GM12872 (cell line): ENCODE measurements around the gene TXK.

Experiments
- TF ChIP-seq, protein P1 (sequence below): IDR thresholded peaks from 3 replicates; pipeline ENCODE4 v1.5.1; 2011; ENCODE audit warnings: low read depth, mild to moderate bottlenecking, low read length, moderate library complexity; ENCODE audit not compliant: insufficient read depth

TXK gene

DNA sequence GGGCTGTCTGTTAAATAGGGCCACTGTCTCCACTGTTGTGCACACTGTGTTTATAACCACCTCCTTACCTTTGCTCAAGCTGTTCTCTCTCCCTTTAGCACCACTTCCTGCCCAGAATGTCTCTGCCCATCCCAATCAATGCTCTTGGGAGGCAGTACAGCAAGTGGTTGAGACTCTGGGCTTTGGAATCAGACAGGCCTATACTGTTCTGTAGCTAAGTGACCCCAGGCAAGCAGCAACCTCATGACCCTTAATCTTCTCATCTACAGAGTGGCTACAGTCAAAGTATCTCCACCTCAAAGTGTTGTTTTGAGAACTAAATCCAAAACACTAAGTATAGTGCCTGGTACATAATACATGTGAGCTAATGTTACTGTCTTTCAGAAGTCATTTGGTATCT, 3.8 kb upstream of the TXK start:
- TF ChIP-seq, protein P1, sequence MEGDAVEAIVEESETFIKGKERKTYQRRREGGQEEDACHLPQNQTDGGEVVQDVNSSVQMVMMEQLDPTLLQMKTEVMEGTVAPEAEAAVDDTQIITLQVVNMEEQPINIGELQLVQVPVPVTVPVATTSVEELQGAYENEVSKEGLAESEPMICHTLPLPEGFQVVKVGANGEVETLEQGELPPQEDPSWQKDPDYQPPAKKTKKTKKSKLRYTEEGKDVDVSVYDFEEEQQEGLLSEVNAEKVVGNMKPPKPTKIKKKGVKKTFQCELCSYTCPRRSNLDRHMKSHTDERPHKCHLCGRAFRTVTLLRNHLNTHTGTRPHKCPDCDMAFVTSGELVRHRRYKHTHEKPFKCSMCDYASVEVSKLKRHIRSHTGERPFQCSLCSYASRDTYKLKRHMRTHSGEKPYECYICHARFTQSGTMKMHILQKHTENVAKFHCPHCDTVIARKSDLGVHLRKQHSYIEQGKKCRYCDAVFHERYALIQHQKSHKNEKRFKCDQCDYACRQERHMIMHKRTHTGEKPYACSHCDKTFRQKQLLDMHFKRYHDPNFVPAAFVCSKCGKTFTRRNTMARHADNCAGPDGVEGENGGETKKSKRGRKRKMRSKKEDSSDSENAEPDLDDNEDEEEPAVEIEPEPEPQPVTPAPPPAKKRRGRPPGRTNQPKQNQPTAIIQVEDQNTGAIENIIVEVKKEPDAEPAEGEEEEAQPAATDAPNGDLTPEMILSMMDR, result no peak

DNA sequence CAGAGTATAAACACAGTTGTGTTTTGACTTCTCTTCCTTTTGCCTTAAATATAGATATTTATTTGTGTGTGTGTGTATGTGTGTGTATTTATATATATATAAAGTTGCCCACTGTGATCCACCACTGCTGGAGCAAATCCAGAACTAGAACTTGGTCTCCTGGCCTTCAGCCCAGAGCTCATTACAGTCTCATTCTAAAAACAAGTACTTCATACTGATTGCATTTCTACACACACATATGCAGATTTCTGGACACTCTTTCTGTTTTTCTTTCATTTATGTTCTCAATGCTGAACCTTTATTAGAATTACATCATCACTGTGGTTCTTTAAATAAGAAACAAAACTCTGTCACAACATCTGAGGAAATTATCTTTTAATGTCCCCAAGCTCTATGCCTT, 381 bp downstream of the TXK start:
- TF ChIP-seq, protein P1, result no peak

DNA sequence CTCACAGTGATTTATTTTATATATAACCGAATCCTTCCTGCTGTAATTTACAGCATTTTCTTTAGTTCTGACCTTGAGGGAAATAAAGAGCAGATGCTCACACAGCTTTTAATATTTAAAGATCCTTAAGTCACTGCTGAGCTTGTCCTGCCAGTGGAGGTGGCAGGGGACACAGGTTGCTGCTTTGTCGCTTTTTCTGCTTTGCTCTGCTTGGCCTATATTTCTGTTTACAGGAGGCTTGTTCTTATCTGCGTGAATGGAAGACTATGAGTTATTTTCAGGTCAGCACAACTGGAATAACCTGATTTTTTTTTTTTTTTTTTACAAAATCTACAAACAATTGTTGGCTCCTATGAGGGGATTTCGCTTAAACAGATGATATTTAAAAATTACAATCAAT, 2.3 kb downstream of the TXK start:
- TF ChIP-seq, protein P1, result no peak

DNA sequence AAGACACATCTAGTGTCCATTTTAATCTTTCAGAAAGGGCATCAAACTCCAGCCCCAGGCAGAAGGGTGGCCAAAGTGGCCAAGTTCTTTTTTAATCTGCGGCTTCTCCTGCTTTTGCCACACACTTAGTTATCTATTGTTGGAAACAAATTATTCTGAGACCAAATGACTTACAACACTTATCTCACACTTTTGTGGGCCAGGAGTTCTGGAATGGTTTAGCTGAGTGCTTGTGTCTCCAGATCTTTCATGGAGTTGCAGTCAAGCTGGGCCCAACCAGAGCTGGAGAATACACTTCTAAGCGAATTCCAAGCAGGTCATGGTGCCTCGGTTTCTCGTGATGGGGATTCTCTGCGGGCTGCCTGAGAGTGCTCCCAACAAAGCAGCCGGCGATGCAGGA, 4.0 kb downstream of the TXK start:
- TF ChIP-seq, protein P1, result no peak

DNA sequence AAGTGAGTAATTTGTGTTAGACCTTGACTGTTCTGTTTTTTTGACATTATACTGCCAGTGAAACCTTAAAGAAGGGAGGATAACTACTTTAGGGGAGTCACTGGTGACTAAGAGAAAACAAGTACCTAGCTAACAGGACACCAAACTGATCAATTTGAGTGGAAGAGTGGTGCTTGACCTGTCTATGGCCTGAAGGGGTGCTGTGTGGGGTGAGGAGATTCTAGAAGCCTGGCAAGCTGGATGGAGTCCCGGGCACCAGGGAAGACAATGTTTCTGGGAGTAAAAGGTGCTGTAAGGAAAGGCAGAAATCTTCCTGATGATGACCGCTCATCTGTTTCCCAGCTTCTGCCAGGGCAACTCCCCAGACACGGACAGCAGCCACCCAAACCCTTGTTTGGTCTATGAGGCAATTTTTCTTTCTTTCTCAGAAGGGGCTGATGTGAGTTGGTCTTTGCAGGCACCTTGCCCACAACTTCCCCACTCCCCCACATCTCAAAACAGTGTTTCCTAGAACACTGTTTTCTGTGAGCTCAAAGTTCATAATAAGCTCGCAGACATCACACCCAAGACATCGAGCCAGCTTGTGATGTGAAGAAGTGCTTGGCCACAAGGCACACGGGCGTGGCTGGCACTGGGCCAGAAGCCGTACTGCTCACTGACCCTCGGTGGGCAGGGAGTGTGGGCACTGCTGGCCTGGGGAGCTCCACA, 4.6 kb downstream of the TXK start:
- TF ChIP-seq, protein P1, result peak; percentile 53

DNA sequence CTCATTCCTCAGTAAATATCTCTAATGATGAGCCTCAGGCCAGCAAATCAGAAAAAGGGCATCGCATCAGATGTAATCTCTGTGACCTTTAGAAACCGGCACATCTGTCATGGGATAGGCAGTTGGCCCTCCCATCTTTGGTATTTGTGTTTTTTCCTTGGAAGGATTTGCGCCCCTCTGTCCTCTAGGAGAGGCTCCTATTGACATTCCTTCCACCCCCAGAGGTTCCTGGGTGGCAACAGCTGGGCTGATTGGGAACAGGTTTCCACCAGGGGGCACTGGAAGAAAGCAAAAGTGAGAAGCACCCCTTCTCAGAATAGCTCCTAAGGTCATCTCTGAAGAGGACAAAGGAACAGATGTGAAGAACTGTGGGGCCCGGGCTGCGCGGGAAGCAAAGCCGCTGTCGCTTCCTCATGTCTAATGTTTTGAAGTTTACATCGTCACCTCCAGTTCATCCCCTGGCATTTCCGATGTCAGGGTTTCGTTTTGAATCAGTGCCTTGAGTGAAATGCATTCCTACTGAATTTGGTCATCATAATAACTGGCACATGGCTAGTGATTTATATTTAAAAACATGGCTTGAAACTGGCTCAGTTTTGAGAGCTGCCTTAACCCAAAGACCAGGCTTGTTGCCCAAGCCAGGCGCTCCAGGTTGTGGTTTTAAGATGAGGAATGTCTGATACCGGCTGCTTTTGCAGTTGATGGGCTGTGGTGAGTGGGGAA, 6.2 kb downstream of the TXK start:
- TF ChIP-seq, protein P1, result peak; percentile 70

DNA sequence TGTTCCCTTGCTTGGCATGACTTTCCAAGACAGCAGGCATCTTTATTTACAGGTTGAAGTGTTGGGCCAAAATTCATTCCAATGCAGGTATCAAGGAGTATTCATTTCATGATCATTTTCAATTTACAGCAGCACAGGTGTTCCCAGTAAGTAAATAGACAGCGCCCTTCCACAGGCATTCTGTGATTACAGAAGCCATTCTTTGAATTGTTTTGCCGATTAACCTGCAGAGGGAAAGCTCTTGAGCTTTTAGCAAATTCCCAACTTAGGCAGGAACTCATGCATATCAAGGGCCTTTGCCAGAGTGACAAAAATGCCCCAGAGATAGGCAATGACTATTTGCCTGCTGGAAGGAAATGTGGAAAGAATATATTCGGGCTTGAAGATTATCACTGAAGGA, 6.8 kb downstream of the TXK start:
- TF ChIP-seq, protein P1, result no peak
